ENCODE results near the gene AMY2B.
"Not testable (repeated sequence)": the region's sequence is repeated elsewhere in the genome, so short reads cannot be mapped to it uniquely, and the experiment has no call there.

Gene AMY2B

DNA sequence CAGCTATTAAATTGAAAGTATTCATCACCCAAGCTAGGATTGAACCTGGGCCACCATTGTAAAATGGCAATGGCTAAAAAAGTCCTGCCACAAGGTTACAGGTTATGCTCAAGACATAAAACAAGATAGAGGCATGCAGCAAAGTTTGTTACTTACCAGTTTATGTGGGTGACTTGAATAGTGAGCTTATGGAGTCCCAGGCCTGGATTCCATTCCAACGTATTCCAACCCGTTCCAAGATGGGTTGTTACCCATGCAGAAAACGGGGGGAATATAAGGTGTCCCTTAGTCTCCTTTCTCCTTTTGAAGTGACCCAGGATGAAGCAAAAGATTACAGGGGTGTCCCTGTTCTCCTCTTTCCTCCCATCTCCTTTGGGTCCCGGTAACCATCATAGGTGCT, 56.0 kb downstream of the AMY2B start:
- DNase-seq: not testable (repeated sequence)

Data from inflammatory macrophage (primary cell).